Psoas muscle (tissue), 8 donors: ENCODE measurements around the gene NPY. TPM values are rescaled to one million over a fixed set of nuclear protein-coding genes. Genes with fewer than 3 reads are reported as not detected.
A peak's percentile ranks its signal among the peaks of the same experiment; 100 is the strongest.

Experiments
- ATAC-seq, 4 donors: fragments of 200-7000 bp; cut with Tn5 transposase; one replicate each; pipeline ENCODE4 v1.9.1; 2020; ENCODE audit warnings: moderate library complexity in 3 of 4, mild to moderate bottlenecking in 2 of 4
- DNase-seq, 2 donors: peaks; one replicate each; pipeline ENCODE4 v3.0.0-alpha.2; 2020
- H3K27ac ChIP-seq: fragments of 200-600 bp; one replicate; pipeline ENCODE4 v1.8.0; 2022
- H3K27me3 ChIP-seq, 3 donors: fragments of 200-600 bp in 1 of 3; one replicate each; pipeline versions ENCODE4 v1.6.1 to v1.8.0; 2013 to 2022; ENCODE audit warnings: low read length in 2 of 3, mild to moderate bottlenecking in 2 of 3, moderate library complexity in 1 of 3; ENCODE audit not compliant: insufficient read depth in 3 of 3
- H3K36me3 ChIP-seq, 2 donors: fragments of 200-600 bp in 1 of 2; one replicate each; pipeline versions ENCODE4 v1.6.1 to v1.8.0; 2013 to 2022; ENCODE audit warnings: low read depth in 1 of 2, mild to moderate bottlenecking in 1 of 2, moderate library complexity in 1 of 2; ENCODE audit not compliant: insufficient read depth in 1 of 2
- H3K4me1 ChIP-seq: fragments of 200-600 bp; one replicate; pipeline ENCODE4 v1.8.0; 2022
- H3K4me3 ChIP-seq: fragments of 200-600 bp; one replicate; pipeline ENCODE4 v1.8.0; 2022; ENCODE audit warnings: mild to moderate bottlenecking
- H3K9me3 ChIP-seq: fragments of 200-600 bp; one replicate; pipeline ENCODE4 v1.8.0; 2022
- WGBS, 3 donors: extraction: QIAGEN DNeasy Blood & Tissue Kit; methylation state at CpG; one replicate each; pipeline versions ENCODE4 v1.1.6 to v1.1.7; 2013; 5-methylcytosine and 5-hydroxymethylcytosine counted together
- intact Hi-C, 2 donors: fragments of 100-400 bp; cut with DNase I; formaldehyde crosslinking; loops; one replicate each; pipeline versions ENCODE4 v1.11.0 to v1.14.2; 2022
- polyA plus RNA-seq, 3 donors: library from polyadenylated mRNA; stranded (reverse); fragments of 200-250 nt; gene quantifications; one replicate each; pipeline ENCODE4 v1.2.3, GENCODE V29; 2013
- total RNA-seq, 4 donors: library from RNA; stranded (reverse); fragmentation: NEBNext Ultra II Directional in 2 of 4; extraction: Animal tissue kit (Norgen Biotek cat#: 25700) in 2 of 4; gene quantifications; one replicate each; pipeline versions ENCODE4 v1.2.1 to v1.2.4, GENCODE V29; 2021 to 2023
- TF ChIP-seq, protein P1 (sequence below): fragments of 200-600 bp; IDR thresholded peaks from one replicate; pipeline ENCODE4 v1.8.0; 2022; ENCODE audit warnings: antibody characterized with exemption
- donor health status: healthy with polysubstance abuse.
- donor health status: DM: no; HTN: no; CAD: no; lungs with moderate emphysema.
- donor health status: Bipolar disorder and iron deficiency.
- donor health status: healthy.
- donor health status: DM: yes; HTN: yes; CAD: no.
- donor health status: DM: no; HTN: no; CAD: no.
- donor health status: DM: no; HTN: no; CAD: no.
- donor health status: DM: yes; HTN: yes; CAD: no.

The NPY gene
- total and polyA plus RNA-seq, 7 donors = 0.34 to 3.4 (median 0.69) TPM; not detected in 4

DNA sequence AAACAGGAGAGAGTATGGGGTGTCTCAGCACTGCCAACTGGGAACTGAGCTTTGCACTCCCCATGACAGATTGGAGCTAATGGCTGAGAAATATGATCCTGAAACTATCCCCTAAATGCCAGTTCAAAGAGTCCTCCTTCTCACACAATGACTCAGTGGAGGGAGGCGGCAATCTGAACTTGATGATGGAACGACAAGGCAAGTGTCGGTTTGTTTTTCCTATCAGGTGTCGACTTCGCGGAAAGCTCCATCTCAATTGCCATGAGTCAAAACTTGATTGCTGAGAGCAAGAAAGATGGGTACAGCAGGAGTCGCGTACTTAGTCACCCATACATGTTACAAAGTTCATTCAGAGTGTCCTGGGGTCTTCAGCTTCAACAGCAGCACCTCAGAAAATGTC is 52.5 kb downstream of the NPY start:
- peaks cover 0 to 3% (median 2%) of the 10 kb centered on the region in 3 donors for H3K27me3 ChIP-seq
- H3K4me3 ChIP-seq = no peak overlapping the region
- 31 to 46% (median 35%) methylated on average over 8 of the region's 8 CpGs for WGBS, 3 donors
- DNase-seq (no peak), ATAC-seq (peak in 3 of 4 donors; percentile 64 to 90 (median 83))
- no peaks in the 10 kb centered on the region for H3K36me3 ChIP-seq
- intact Hi-C loops = no loop called here
- H3K4me1 ChIP-seq = no peaks in the 10 kb centered on the region
- TF ChIP-seq, protein P1, sequence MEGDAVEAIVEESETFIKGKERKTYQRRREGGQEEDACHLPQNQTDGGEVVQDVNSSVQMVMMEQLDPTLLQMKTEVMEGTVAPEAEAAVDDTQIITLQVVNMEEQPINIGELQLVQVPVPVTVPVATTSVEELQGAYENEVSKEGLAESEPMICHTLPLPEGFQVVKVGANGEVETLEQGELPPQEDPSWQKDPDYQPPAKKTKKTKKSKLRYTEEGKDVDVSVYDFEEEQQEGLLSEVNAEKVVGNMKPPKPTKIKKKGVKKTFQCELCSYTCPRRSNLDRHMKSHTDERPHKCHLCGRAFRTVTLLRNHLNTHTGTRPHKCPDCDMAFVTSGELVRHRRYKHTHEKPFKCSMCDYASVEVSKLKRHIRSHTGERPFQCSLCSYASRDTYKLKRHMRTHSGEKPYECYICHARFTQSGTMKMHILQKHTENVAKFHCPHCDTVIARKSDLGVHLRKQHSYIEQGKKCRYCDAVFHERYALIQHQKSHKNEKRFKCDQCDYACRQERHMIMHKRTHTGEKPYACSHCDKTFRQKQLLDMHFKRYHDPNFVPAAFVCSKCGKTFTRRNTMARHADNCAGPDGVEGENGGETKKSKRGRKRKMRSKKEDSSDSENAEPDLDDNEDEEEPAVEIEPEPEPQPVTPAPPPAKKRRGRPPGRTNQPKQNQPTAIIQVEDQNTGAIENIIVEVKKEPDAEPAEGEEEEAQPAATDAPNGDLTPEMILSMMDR = no peak
- H3K9me3 ChIP-seq = no peaks in the 10 kb centered on the region
- H3K27ac ChIP-seq = peak overlapping the region; percentile 60

DNA sequence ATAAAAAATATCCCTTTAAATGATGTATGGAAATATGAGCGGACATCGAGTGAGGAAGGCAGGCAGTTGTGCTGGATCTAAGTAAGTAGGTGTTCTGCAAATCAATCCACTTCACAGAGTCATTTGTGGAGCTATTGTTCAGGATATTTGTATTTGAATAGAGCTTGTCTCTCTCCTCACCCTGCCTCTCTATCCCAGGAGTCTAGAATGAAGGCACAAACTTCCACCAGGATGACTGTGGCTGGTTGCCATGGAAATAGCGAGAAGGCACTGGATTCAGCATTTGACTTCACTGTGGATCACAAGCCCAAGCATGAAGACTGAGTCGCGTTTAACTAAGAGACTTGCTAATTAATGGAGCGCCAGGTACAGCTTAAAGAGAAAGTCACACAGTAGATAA is 53.2 kb downstream of the NPY start:
- no peak overlapping the region for H3K4me3 ChIP-seq
- H3K9me3 ChIP-seq = no peaks in the 10 kb centered on the region
- TF ChIP-seq, protein P1 = no peak
- H3K4me1 ChIP-seq = no peaks in the 10 kb centered on the region
- ATAC-seq (no peak), DNase-seq (no peak)
- no peak overlapping the region for H3K27ac ChIP-seq
- 41 to 58% (median 52%) methylated on average over 6 of the region's 6 CpGs for WGBS, 3 donors
- intact Hi-C loops = no loop called here
- peaks cover 0 to 3% (median 2%) of the 10 kb centered on the region in 3 donors for H3K27me3 ChIP-seq
- no peaks in the 10 kb centered on the region for H3K36me3 ChIP-seq

DNA sequence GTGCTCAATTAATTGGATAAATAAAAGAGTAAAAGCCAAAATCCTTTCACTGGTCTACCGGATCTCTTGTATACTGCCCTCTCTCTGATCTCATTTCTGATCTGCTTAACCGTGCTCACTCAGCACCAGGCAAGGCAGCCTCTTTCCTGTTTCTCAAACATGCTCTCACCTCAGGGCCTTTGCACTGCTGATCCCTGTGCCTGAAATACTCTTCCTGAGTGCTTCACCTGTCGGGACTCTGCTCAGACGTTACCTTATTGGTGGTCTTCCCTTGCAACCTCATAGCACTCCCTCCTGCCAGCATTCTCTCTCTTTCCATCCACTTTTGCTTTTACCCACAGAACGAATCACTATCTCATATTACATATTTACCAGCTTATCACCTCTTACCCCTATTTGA is 55.6 kb downstream of the NPY start:
- Histone ChIP-seq H3K9me3 (no peaks in the 10 kb centered on the region), H3K4me3 (no peak overlapping the region), H3K27ac (no peak overlapping the region), H3K36me3 (no peaks in the 10 kb centered on the region), H3K4me1 (no peaks in the 10 kb centered on the region), H3K27me3 (peaks cover 0 to 3% (median 2%) of the 10 kb centered on the region in 3 donors)
- TF ChIP-seq, protein P1 = no peak
- DNase-seq (no peak), ATAC-seq (no peak)
- 81 to 88% (median 83%) methylated on average over 5 of the region's 5 CpGs for WGBS, 3 donors
- intact Hi-C loops = no loop called here

DNA sequence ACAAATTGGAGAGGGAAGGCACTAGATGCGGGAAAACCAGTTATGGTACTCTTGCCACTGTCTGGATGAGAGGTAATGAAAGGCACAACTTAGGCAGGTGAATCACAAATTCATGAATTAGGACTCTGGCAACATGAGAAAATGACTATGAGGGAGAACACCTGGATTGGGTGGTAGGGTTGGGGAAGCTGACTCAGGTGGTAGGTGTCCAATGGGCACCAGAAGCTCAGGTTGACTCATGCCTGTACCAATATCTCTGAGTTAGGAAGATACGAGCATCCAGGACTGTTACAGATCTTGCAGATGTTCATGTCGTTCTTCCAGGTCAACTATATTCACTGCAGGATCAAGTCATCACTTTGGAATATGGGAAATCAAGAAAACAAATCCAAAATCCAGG is 56.7 kb downstream of the NPY start:
- peaks cover 0 to 3% (median 2%) of the 10 kb centered on the region in 3 donors for H3K27me3 ChIP-seq
- no peak for DNase-seq
- TF ChIP-seq, protein P1 = no peak
- H3K36me3 ChIP-seq = no peaks in the 10 kb centered on the region
- no peak for ATAC-seq
- no peaks in the 10 kb centered on the region for H3K9me3 ChIP-seq
- H3K4me1 ChIP-seq = no peaks in the 10 kb centered on the region
- no peak overlapping the region for H3K4me3 ChIP-seq
- intact Hi-C loops = no loop called here
- no peak overlapping the region for H3K27ac ChIP-seq
- 80 to 90% (median 86%) methylated on average over 3 of the region's 3 CpGs for WGBS, 3 donors
